HepG2 (cell line): ENCODE data around the gene MRPS25. TPM values are rescaled to one million over a fixed set of nuclear protein-coding genes. Genes with fewer than 3 reads are reported as not detected.

Experiments
- ADNP ChIP-seq: sonication (generic); formaldehyde crosslinking; IDR thresholded peaks from 2 replicates; pipeline ENCODE4 v1.4.0; 2020; ENCODE audit warnings: missing genetic modification reagents
- ARNT2 ChIP-seq: sonication (generic); formaldehyde crosslinking; IDR thresholded peaks from 2 replicates; pipeline ENCODE4 v1.8.0; 2022; ENCODE audit warnings: mild to moderate bottlenecking, low read depth, missing genetic modification reagents, moderate library complexity
- ASH2L ChIP-seq: fragments of 300-600, 200-600 bp; sonication (generic); IDR thresholded peaks from 2 replicates; pipeline ENCODE4 v1.7.0; 2017; ENCODE audit warnings: low read depth, mild to moderate bottlenecking, moderate library complexity, mixed read lengths, low read length; ENCODE audit not compliant: insufficient read length
- DR1 ChIP-seq: sonication (generic); formaldehyde crosslinking; IDR thresholded peaks from 2 replicates; pipeline ENCODE4 v1.8.0; 2021; ENCODE audit warnings: mild to moderate bottlenecking, missing genetic modification reagents, inconsistent platforms
- FUBP1 ChIP-seq: sonication (generic); formaldehyde crosslinking; IDR thresholded peaks from 2 replicates; pipeline ENCODE4 v1.5.1; 2020; ENCODE audit warnings: missing genetic modification reagents, mild to moderate bottlenecking, borderline replicate concordance
- HOXA9 ChIP-seq: sonication (generic); formaldehyde crosslinking; IDR thresholded peaks from 2 replicates; pipeline ENCODE4 v1.8.1; 2022; ENCODE audit warnings: missing genetic modification reagents, mild to moderate bottlenecking, moderate library complexity, borderline replicate concordance
- KDM1A ChIP-seq: IDR thresholded peaks from 2 replicates; pipeline ENCODE4 v1.6.1; 2016; ENCODE audit warnings: missing compliant biosample characterization
- KLF6 ChIP-seq: IDR thresholded peaks from 2 replicates; pipeline ENCODE4 v1.8.0; 2016; ENCODE audit warnings: missing biosample characterization, missing genetic modification reagents
- MIER2 ChIP-seq: IDR thresholded peaks from 2 replicates; pipeline ENCODE4 v1.6.1; 2016; ENCODE audit warnings: missing biosample characterization, missing genetic modification reagents
- MLXIP ChIP-seq: sonication (generic); formaldehyde crosslinking; IDR thresholded peaks from 2 replicates; pipeline ENCODE4 v1.9.0; 2021; ENCODE audit warnings: missing genetic modification reagents, borderline replicate concordance
- PHB2 ChIP-seq: fragments of 450-650 bp; IDR thresholded peaks from 2 replicates; pipeline ENCODE4 v1.6.1; 2018; ENCODE audit not compliant: partially characterized antibody
- POGK ChIP-seq: sonication (generic); formaldehyde crosslinking; conservative IDR thresholded peaks from 2 replicates; pipeline ENCODE4 v1.8.0; 2022; ENCODE audit warnings: mild to moderate bottlenecking, moderate library complexity, missing genetic modification reagents
- RCOR2 ChIP-seq: IDR thresholded peaks from 2 replicates; pipeline ENCODE4 v1.6.1; 2016; ENCODE audit warnings: missing biosample characterization, missing genetic modification reagents
- ZFP1 ChIP-seq: IDR thresholded peaks from 2 replicates; pipeline ENCODE4 v1.6.1; 2016
- ZFP36 ChIP-seq: fragments of 150-350 bp; IDR thresholded peaks from 2 replicates; pipeline ENCODE4 v1.6.1; 2018; ENCODE audit warnings: borderline replicate concordance, low read length, low read depth; ENCODE audit not compliant: partially characterized antibody
- ZFP62 ChIP-seq: sonication (generic); formaldehyde crosslinking; IDR thresholded peaks from 2 replicates; pipeline ENCODE4 v1.4.0; 2020; ENCODE audit warnings: missing genetic modification reagents
- ZGPAT ChIP-seq: IDR thresholded peaks from 2 replicates; pipeline ENCODE4 v1.6.1; 2016; ENCODE audit warnings: mild to moderate bottlenecking
- ZNF329 ChIP-seq: sonication (generic); formaldehyde crosslinking; IDR thresholded peaks from 2 replicates; pipeline ENCODE4 v1.9.0; 2021; ENCODE audit warnings: low read depth, mild to moderate bottlenecking, missing genetic modification reagents
- ZNF331 ChIP-seq: sonication (generic); formaldehyde crosslinking; IDR thresholded peaks from 2 replicates; pipeline ENCODE4 v1.4.0; 2020; ENCODE audit warnings: missing genetic modification reagents
- ZNF431 ChIP-seq: sonication (generic); formaldehyde crosslinking; IDR thresholded peaks from 2 replicates; pipeline ENCODE4 v1.9.0; 2022; ENCODE audit warnings: missing genetic modification reagents, low read depth, mild to moderate bottlenecking, borderline replicate concordance
- ZNF460 ChIP-seq: sonication (generic); formaldehyde crosslinking; IDR thresholded peaks from 2 replicates; pipeline ENCODE4 v1.5.1; 2020; ENCODE audit warnings: missing genetic modification reagents, mild to moderate bottlenecking, borderline replicate concordance
- ZNF546 ChIP-seq: sonication (generic); formaldehyde crosslinking; conservative IDR thresholded peaks from 2 replicates; pipeline ENCODE4 v1.8.1; 2023; ENCODE audit warnings: mild to moderate bottlenecking, missing genetic modification reagents
- ZNF572 ChIP-seq: sonication (generic); formaldehyde crosslinking; IDR thresholded peaks from 2 replicates; pipeline ENCODE4 v1.5.1; 2020; ENCODE audit warnings: mild to moderate bottlenecking, missing genetic modification reagents
- polyA plus RNA-seq, 8 experiments: library from polyadenylated mRNA; depleted of rRNA in 3 of 8; stranded (reverse) in 7 of 8; unstranded in 1 of 8; fragments of >200 nt; fragmentation: Illumina TruSeq in 4 of 8; extraction: Trizol in 4 of 8; gene quantifications; 2 replicates each; pipeline versions ENCODE4 v1.2.1 to v1.2.3, GENCODE V29; 2011 to 2016; ENCODE audit warnings: low read depth in 4 of 8, missing spikeins in 1 of 8, mixed read lengths in 1 of 8; ENCODE audit not compliant: insufficient read depth in 1 of 8
- total RNA-seq, 5 experiments: library from RNA; depleted of rRNA; stranded (reverse); fragments of >200 nt; fragmentation: Illumina TruSeq; extraction: Trizol; gene quantifications; 2 replicates each; pipeline ENCODE4 v1.2.3, GENCODE V29; 2016; ENCODE audit warnings: low read depth in 1 of 5

Gene MRPS25
- total and polyA plus RNA-seq, 2 of the 13 experiments (the other 11 are each of a cell fraction or from before 2014, with no cell fraction given), result 60.1 to 74.3 TPM

GRCh38 chr3:15064835-15065549, at the start of gene MRPS25 (continued):
- TF ChIP-seq FUBP1, result no peak
- no peak for TF ChIP-seq ZFP1 (CRISPR knock-in tag)
- 0 out of 2 replicates have a peak, but pooled peaks have one; percentile 50 for TF ChIP-seq MIER2 (CRISPR knock-in tag)
- TF ChIP-seq KDM1A (CRISPR knock-in tag), result no peak
- peak; percentile 84 for TF ChIP-seq ZNF331 (CRISPR knock-in tag)
- TF ChIP-seq ZNF572 (CRISPR knock-in tag), result no peak
- TF ChIP-seq ZNF546 (CRISPR knock-in tag), result peak; percentile 87; the same call in 1 of the 2 replicates
- no peak for TF ChIP-seq ZNF329 (CRISPR knock-in tag)
- TF ChIP-seq DR1 (CRISPR knock-in tag), result no peak; the same call in 1 of the 2 replicates
- TF ChIP-seq KLF6 (CRISPR knock-in tag), result 0 out of 2 replicates have a peak, but pooled peaks have one; percentile 62
- no peak for TF ChIP-seq PHB2
- no peak for TF ChIP-seq ZNF460 (CRISPR knock-in tag)
- no peak for TF ChIP-seq ZFP36
- no peak for TF ChIP-seq HOXA9 (CRISPR knock-in tag)
- no peak for TF ChIP-seq ADNP (CRISPR knock-in tag)
- peak; percentile 88 for TF ChIP-seq ZGPAT (CRISPR knock-in tag)
- no peak for TF ChIP-seq RCOR2 (CRISPR knock-in tag)
- TF ChIP-seq ASH2L, result peak; percentile 87
- no peak for TF ChIP-seq ZFP62 (CRISPR knock-in tag)
- peak; percentile 87; the same call in 1 of the 2 replicates for TF ChIP-seq POGK (CRISPR knock-in tag)
- TF ChIP-seq MLXIP (CRISPR knock-in tag), result no peak
- peak; percentile 96 for TF ChIP-seq ARNT2
- TF ChIP-seq ZNF431 (CRISPR knock-in tag), result peak; percentile 71; the same call in 1 of the 2 replicates
